H9 (cell line): ENCODE measurements around the gene CYTH3. TPM values are rescaled to one million over a fixed set of nuclear protein-coding genes. Genes with fewer than 3 reads are reported as not detected.

Experiments used
- DNase-seq: peaks from one replicate; pipeline ENCODE4 v3.0.0-alpha.2; 2017
- H2AFZ ChIP-seq: one replicate; pipeline ENCODE4 v1.6.1; 2013; ENCODE audit warnings: mild to moderate bottlenecking, low read length, control low read depth, moderate library complexity
- H2AK5ac ChIP-seq: 2 replicates; pipeline ENCODE4 v1.6.1; 2013; ENCODE audit warnings: low read length, control low read depth, mixed read lengths; ENCODE audit not compliant: insufficient read length
- H2BK120ac ChIP-seq: one replicate; pipeline ENCODE4 v1.6.1; 2013; ENCODE audit warnings: low read depth, mild to moderate bottlenecking, low read length, control low read depth, inconsistent platforms; ENCODE audit not compliant: poor library complexity, severe bottlenecking
- H2BK12ac ChIP-seq: 2 replicates; pipeline ENCODE4 v1.6.1; 2013; ENCODE audit warnings: low read length, control low read depth, mixed read lengths, low read depth; ENCODE audit not compliant: insufficient read length
- H2BK15ac ChIP-seq: 2 replicates; pipeline ENCODE4 v1.6.1; 2013; ENCODE audit warnings: low read depth, low read length, control low read depth
- H2BK20ac ChIP-seq: one replicate; pipeline ENCODE4 v1.6.1; 2013; ENCODE audit warnings: low read depth, mild to moderate bottlenecking, low read length, control low read depth, inconsistent platforms; ENCODE audit not compliant: poor library complexity, severe bottlenecking
- H2BK5ac ChIP-seq: 2 replicates; pipeline ENCODE4 v1.6.1; 2013; ENCODE audit warnings: low read length, control low read depth, mixed read lengths; ENCODE audit not compliant: insufficient read length
- H3K14ac ChIP-seq: 2 replicates; pipeline ENCODE4 v1.6.1; 2013; ENCODE audit warnings: low read length, control low read depth; ENCODE audit not compliant: insufficient read depth
- H3K18ac ChIP-seq: 2 replicates; pipeline ENCODE4 v1.6.1; 2013; ENCODE audit warnings: low read depth, mild to moderate bottlenecking, mixed read lengths, low read length, control low read depth; ENCODE audit not compliant: insufficient read length
- H3K23ac ChIP-seq: 2 replicates; pipeline ENCODE4 v1.6.1; 2013; ENCODE audit warnings: low read length, control low read depth, mixed read lengths, low read depth; ENCODE audit not compliant: insufficient read length
- H3K23me2 ChIP-seq: 2 replicates; pipeline ENCODE4 v1.6.1; 2013; ENCODE audit warnings: low read depth, mild to moderate bottlenecking, mixed read lengths, low read length, control low read depth; ENCODE audit not compliant: insufficient read length, poor library complexity, severe bottlenecking
- H3K27ac ChIP-seq: 2 replicates; pipeline ENCODE4 v1.5.1; 2013; ENCODE audit warnings: low read length, control low read depth, mixed read lengths, low read depth; ENCODE audit not compliant: insufficient read length
- H3K27me3 ChIP-seq: 2 replicates; pipeline ENCODE4 v1.6.1; 2013; ENCODE audit warnings: low read length, control low read depth, inconsistent platforms; ENCODE audit not compliant: insufficient read depth
- H3K4ac ChIP-seq: 2 replicates; pipeline ENCODE4 v1.6.1; 2013; ENCODE audit warnings: low read depth, mild to moderate bottlenecking, control low read depth, inconsistent platforms, low read length, moderate library complexity
- H3K4me1 ChIP-seq: 2 replicates; pipeline ENCODE4 v1.6.1; 2013; ENCODE audit warnings: low read length, control low read depth, inconsistent platforms; ENCODE audit not compliant: insufficient read depth
- H3K4me2 ChIP-seq: 2 replicates; pipeline ENCODE4 v1.6.1; 2013; ENCODE audit warnings: low read length, control low read depth, mixed read lengths; ENCODE audit not compliant: insufficient read length, insufficient read depth
- H3K56ac ChIP-seq: 2 replicates; pipeline ENCODE4 v1.6.1; 2013; ENCODE audit warnings: low read depth, mild to moderate bottlenecking, mixed read lengths, low read length, control low read depth; ENCODE audit not compliant: insufficient read length
- H3K79me1 ChIP-seq: 2 replicates; pipeline ENCODE4 v1.6.1; 2013; ENCODE audit warnings: low read depth, mild to moderate bottlenecking, moderate library complexity, low read length, control low read depth, inconsistent platforms; ENCODE audit not compliant: insufficient read depth, poor library complexity, severe bottlenecking
- H3K79me2 ChIP-seq: 2 replicates; pipeline ENCODE4 v1.6.1; 2013; ENCODE audit warnings: low read length, control low read depth, inconsistent platforms; ENCODE audit not compliant: insufficient read depth
- H3K9ac ChIP-seq: 2 replicates; pipeline ENCODE4 v1.6.1; 2013; ENCODE audit warnings: low read length, control low read depth, mixed read lengths; ENCODE audit not compliant: insufficient read length; ENCODE audit errors: extremely low read depth
- H3K9me3 ChIP-seq: one replicate; pipeline ENCODE4 v1.6.1; 2013; ENCODE audit warnings: low read depth, low read length, inconsistent platforms; ENCODE audit not compliant: control insufficient read depth
- H3T11ph ChIP-seq: one replicate; pipeline ENCODE4 v1.6.1; 2013; ENCODE audit warnings: mild to moderate bottlenecking, low read length, control low read depth, inconsistent platforms
- H4K20me1 ChIP-seq: one replicate; pipeline ENCODE4 v1.6.1; 2013; ENCODE audit not compliant: control insufficient read depth, insufficient read length, insufficient read depth
- H4K5ac ChIP-seq: 2 replicates; pipeline ENCODE4 v1.6.1; 2013; ENCODE audit warnings: low read depth, mild to moderate bottlenecking, mixed read lengths, low read length, control low read depth; ENCODE audit not compliant: insufficient read length
- H4K8ac ChIP-seq: replicated peaks from 2 replicates; pipeline ENCODE4 v1.6.1; 2013; ENCODE audit warnings: low read length, control low read depth, mixed read lengths, low read depth; ENCODE audit not compliant: insufficient read length
- H4K91ac ChIP-seq: 2 replicates; pipeline ENCODE4 v1.6.1; 2013; ENCODE audit warnings: low read depth, mild to moderate bottlenecking, moderate library complexity, mixed read lengths, low read length, control low read depth; ENCODE audit not compliant: insufficient read length
- H3K27ac Mint-ChIP-seq, 3 experiments: 2 replicates in 2 of 3; 3 replicates in 1 of 3; pipeline ENCODE4 v1.8.0; 2020 to 2021; ENCODE audit warnings: mixed read lengths in 3 of 3, mild to moderate bottlenecking in 1 of 3, moderate library complexity in 1 of 3
- H3K27me3 Mint-ChIP-seq: 2 replicates; pipeline ENCODE4 v1.8.0; 2021; ENCODE audit warnings: low read depth, mild to moderate bottlenecking, moderate library complexity, mixed read lengths
- H3K36me3 Mint-ChIP-seq, 3 experiments: 2 replicates in 2 of 3; 3 replicates in 1 of 3; pipeline ENCODE4 v1.8.0; 2020 to 2021; ENCODE audit warnings: low read depth in 3 of 3, mixed read lengths in 3 of 3; ENCODE audit not compliant: insufficient read depth in 1 of 3
- H3K4me1 Mint-ChIP-seq, 2 experiments: 2 replicates each; pipeline ENCODE4 v1.8.0; 2020; ENCODE audit warnings: mixed read lengths in 2 of 2
- H3K4me3 Mint-ChIP-seq, 2 experiments: 2 replicates in 1 of 2; 3 replicates in 1 of 2; pipeline ENCODE4 v1.8.0; 2020 to 2021; ENCODE audit warnings: mild to moderate bottlenecking in 2 of 2, mixed read lengths in 2 of 2, moderate library complexity in 1 of 2
- H3K9me3 Mint-ChIP-seq, 2 experiments: 2 replicates in 1 of 2; 3 replicates in 1 of 2; pipeline ENCODE4 v1.8.0; 2020; ENCODE audit warnings: mild to moderate bottlenecking in 2 of 2, mixed read lengths in 2 of 2, moderate library complexity in 1 of 2
- WGBS: extraction: QIAGEN DNeasy Blood & Tissue Kit; methylation state at CpG from one replicate; pipeline ENCODE4 v1.1.7; 2013; ENCODE audit warnings: missing lambda C conversion rate, low lambda C conversion rate, mixed read lengths; ENCODE audit not compliant: insufficient read length; ENCODE audit errors: extremely low coverage; 5-methylcytosine and 5-hydroxymethylcytosine counted together
- total RNA-seq: library from RNA; stranded (reverse); gene quantifications from 2 replicates; pipeline ENCODE4 v1.2.1, GENCODE V29; 2021
- TF ChIP-seq, protein P1 (sequence below): fragments of 200-600 bp; sonication (generic); conservative IDR thresholded peaks from 3 replicates; pipeline ENCODE4 v1.8.0; 2021; ENCODE audit warnings: antibody characterized with exemption, mild to moderate bottlenecking

The CYTH3 gene
- total RNA-seq, 1 experiment from 2014 or later = 12.3 TPM

GRCh38 chr7:6259257-6259656, 13.2 kb downstream of the CYTH3 start:
- Histone ChIP-seq H3K9ac (no peak overlapping the region), H3K4me2 (no peak overlapping the region), H4K91ac (no peak overlapping the region), H3K23ac (no peak overlapping the region), H2AK5ac (no peak overlapping the region), H3K18ac (no peak overlapping the region), H2BK12ac (no peak overlapping the region), H3K79me2 (0 out of 2 replicates have a peak, but pooled peaks cover 3% of the 10 kb centered on the region), H2BK120ac (no peak overlapping the region), H3K27ac (no peak overlapping the region), H3K4me1 (no peaks in the 10 kb centered on the region; the same call in 1 of the 2 replicates), H2BK5ac (no peak overlapping the region), H3K23me2 (no peaks in the 10 kb centered on the region), H4K8ac (no peak overlapping the region), H4K5ac (no peak overlapping the region), H2BK20ac (no peak overlapping the region), H3K27me3 (no peaks in the 10 kb centered on the region), H3K9me3 (no peaks in the 10 kb centered on the region), H3T11ph (no peak overlapping the region), H3K14ac (no peak overlapping the region), H3K79me1 (no peaks in the 10 kb centered on the region), H3K4ac (no peak overlapping the region), H4K20me1 (no peaks in the 10 kb centered on the region), H3K56ac (no peak overlapping the region), H2BK15ac (no peak overlapping the region), H2AFZ (no peak overlapping the region)
- peaks cover 37 to 40% of the 10 kb centered on the region in 2 experiments for H3K4me1 Mint-ChIP-seq
- no peak overlapping the region for H3K27ac Mint-ChIP-seq
- H3K36me3 Mint-ChIP-seq = no peaks in the 10 kb centered on the region
- H3K4me3 Mint-ChIP-seq = no peak overlapping the region
- TF ChIP-seq, protein P1, sequence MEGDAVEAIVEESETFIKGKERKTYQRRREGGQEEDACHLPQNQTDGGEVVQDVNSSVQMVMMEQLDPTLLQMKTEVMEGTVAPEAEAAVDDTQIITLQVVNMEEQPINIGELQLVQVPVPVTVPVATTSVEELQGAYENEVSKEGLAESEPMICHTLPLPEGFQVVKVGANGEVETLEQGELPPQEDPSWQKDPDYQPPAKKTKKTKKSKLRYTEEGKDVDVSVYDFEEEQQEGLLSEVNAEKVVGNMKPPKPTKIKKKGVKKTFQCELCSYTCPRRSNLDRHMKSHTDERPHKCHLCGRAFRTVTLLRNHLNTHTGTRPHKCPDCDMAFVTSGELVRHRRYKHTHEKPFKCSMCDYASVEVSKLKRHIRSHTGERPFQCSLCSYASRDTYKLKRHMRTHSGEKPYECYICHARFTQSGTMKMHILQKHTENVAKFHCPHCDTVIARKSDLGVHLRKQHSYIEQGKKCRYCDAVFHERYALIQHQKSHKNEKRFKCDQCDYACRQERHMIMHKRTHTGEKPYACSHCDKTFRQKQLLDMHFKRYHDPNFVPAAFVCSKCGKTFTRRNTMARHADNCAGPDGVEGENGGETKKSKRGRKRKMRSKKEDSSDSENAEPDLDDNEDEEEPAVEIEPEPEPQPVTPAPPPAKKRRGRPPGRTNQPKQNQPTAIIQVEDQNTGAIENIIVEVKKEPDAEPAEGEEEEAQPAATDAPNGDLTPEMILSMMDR = no peak
- DNase-seq = no peak
- H3K9me3 Mint-ChIP-seq = no peaks in the 10 kb centered on the region
- H3K27me3 Mint-ChIP-seq = no peaks in the 10 kb centered on the region
- WGBS = no CpG with 5 or more reads among the region's 3 CpGs
